HUES64 (cell line): ENCODE data around the gene RNF166.

ENCODE experiments used
- H3K27ac ChIP-seq: 2 replicates; pipeline ENCODE4 v1.7.0; 2013; ENCODE audit warnings: low read depth, low read length, inconsistent platforms
- H3K27me3 ChIP-seq: 2 replicates; pipeline ENCODE4 v1.6.1; 2013; ENCODE audit warnings: mild to moderate bottlenecking, low read length; ENCODE audit not compliant: insufficient read depth
- H3K36me3 ChIP-seq: 2 replicates; pipeline ENCODE4 v1.6.1; 2013; ENCODE audit warnings: mild to moderate bottlenecking, low read length; ENCODE audit not compliant: insufficient read depth
- H3K4me1 ChIP-seq: 2 replicates; pipeline ENCODE4 v1.6.1; 2013; ENCODE audit warnings: mild to moderate bottlenecking, low read length, moderate library complexity; ENCODE audit not compliant: insufficient read depth
- H3K4me3 ChIP-seq: 2 replicates; pipeline ENCODE4 v1.5.1; 2013; ENCODE audit warnings: mild to moderate bottlenecking, low read length, moderate library complexity
- H3K9ac ChIP-seq: 2 replicates; pipeline ENCODE4 v1.6.1; 2013; ENCODE audit warnings: mild to moderate bottlenecking, low read depth, low read length
- H3K9me3 ChIP-seq: 2 replicates; pipeline ENCODE4 v1.6.1; 2013; ENCODE audit warnings: low read depth, low read length; ENCODE audit not compliant: insufficient read depth
- WGBS: fragments of 150-250, 120-280 bp; methylation state at CpG from one replicate; pipeline ENCODE4 v1.1.7; 2013; ENCODE audit warnings: missing lambda C conversion rate; 5-methylcytosine and 5-hydroxymethylcytosine counted together

Gene RNF166

DNA sequence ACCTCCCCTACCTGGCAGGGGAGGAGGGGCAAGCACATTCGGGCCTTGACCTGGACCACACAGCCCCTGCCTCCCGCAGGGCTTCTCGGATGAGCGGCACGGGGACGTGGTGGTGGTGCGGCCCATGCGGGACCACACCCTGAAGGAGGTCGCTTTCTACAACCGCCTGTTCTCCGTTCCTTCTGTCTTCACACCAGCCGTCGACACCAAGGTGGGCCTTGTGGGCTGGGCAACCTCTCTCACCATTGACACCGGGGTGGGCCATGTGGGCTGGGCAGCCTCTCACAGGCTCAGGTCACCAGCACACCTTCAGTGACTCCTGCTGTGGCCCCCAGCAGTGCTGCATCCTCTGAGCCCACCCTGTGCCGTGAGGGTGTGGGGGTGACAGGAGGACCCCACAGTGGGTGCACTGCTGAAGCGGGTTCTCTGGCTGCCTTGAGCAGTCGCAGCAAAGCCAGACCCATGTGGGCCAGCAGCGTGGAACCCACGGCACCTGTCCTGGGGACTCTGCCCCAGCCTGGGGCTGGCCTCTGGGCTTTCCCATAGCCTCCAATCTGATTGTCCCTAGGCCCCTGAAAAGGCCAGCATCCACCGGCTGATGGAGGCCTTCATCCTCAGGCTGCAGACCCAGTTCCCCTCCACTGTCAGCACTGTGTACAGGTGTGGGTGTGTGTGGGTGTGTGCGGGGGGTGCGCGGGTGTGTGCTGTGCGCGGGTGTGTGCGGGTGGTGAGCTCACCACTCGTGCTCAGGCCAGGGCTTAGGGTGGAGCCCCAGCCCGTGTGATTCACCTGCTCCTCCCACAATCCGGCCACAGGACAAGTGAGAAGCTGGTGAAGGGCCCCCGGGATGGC lies 7.6 kb upstream of the RNF166 start:
- no peak overlapping the region for H3K9ac ChIP-seq
- H3K9me3 ChIP-seq: no peaks in the 10 kb centered on the region

GRCh38 chr16:88713054-88713453 lies 6.8 kb upstream of the RNF166 start:
- Histone ChIP-seq H3K27me3 (no peaks in the 10 kb centered on the region), H3K36me3 (peaks cover 37% of the 10 kb centered on the region), H3K4me1 (no peaks in the 10 kb centered on the region), H3K9ac (no peak overlapping the region), H3K27ac (no peak overlapping the region), H3K9me3 (no peaks in the 10 kb centered on the region), H3K4me3 (no peak overlapping the region)
- WGBS: 90% methylated on average over 9 of the region's 15 CpGs

More for the DNA sequence above, 7.6 kb upstream of the RNF166 start:
- Histone ChIP-seq H3K27me3 (no peaks in the 10 kb centered on the region), H3K4me3 (no peak overlapping the region), H3K36me3 (peaks cover 43% of the 10 kb centered on the region), H3K27ac (no peak overlapping the region), H3K4me1 (no peaks in the 10 kb centered on the region)
- WGBS: 91% methylated on average over 30 of the region's 30 CpGs

DNA sequence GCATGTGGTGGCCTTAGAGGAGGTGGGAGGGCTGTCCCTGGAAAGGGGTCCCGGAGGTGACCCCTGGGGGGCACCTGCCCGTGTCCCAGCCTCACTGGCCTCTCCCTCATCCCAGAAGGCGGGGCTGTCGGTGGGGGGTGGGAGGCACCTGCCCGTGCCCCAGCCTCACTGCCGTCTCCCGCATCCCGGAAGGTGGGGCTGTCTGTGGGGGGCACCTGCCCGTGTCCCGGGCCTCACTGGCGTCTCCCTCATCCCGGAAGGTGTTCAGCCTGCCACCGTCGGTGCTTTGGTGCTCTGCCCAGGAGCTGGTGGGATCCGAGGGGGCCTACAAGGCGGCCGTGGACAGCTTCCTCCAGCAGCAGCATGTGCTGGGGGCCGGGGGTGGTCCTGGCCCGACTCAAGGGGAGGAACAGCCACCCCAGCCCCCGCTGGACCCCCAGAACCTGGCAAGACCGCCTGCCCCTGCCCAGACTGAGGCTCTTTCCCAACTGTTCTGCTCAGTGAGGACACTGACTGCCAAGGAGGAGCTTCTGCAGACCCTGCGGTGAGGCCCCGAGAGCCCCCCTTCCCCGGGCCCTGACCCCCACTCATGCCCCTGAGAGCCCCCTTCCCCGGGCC lies 6.3 kb upstream of the RNF166 start:
- Histone ChIP-seq H3K4me3 (no peak overlapping the region), H3K9me3 (no peaks in the 10 kb centered on the region), H3K27ac (no peak overlapping the region), H3K36me3 (peaks cover 32% of the 10 kb centered on the region), H3K9ac (no peak overlapping the region), H3K27me3 (no peaks in the 10 kb centered on the region), H3K4me1 (no peaks in the 10 kb centered on the region)
- WGBS: 91% methylated on average over 24 of the region's 25 CpGs

DNA sequence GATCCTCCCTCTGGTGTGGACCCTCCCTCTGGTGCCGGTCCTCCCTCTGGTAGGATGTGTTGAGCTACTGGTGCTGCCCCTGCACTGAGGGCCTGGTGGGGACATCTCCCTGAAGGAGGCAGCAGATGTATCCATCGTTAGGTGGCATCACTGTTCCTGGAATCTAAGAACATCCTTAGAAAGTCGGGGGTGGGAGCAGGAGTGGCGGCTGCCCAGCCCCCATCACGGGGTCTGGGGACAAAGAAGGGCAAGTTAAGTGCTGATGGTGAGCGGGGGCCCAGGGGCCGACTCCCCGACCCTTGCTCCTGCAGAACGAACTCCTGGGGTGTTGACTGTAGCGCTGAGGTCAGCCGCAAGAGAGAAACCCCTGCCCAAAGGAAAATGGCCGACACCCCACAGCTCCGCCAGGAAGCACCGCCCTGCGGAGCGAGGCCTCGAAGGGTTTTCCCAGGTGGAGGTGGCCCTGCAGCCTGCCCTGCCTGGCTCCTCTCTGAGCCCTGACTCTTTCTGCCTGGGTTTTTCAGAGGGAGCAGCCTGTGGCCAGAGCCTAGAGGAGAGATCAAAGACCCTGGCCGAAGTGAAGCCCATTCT lies 5.6 kb upstream of the RNF166 start:
- Histone ChIP-seq H3K27ac (no peak overlapping the region), H3K36me3 (peaks cover 25% of the 10 kb centered on the region), H3K9ac (no peak overlapping the region), H3K4me3 (no peak overlapping the region), H3K9me3 (no peaks in the 10 kb centered on the region), H3K4me1 (no peaks in the 10 kb centered on the region; the same call in 1 of the 2 replicates), H3K27me3 (no peaks in the 10 kb centered on the region)
- 87% methylated on average over 17 of the region's 18 CpGs for WGBS

GRCh38 chr16:88710556-88710955 lies 4.3 kb upstream of the RNF166 start:
- WGBS: 86% methylated on average over 15 of the region's 16 CpGs
- H3K9ac ChIP-seq: no peak overlapping the region

DNA sequence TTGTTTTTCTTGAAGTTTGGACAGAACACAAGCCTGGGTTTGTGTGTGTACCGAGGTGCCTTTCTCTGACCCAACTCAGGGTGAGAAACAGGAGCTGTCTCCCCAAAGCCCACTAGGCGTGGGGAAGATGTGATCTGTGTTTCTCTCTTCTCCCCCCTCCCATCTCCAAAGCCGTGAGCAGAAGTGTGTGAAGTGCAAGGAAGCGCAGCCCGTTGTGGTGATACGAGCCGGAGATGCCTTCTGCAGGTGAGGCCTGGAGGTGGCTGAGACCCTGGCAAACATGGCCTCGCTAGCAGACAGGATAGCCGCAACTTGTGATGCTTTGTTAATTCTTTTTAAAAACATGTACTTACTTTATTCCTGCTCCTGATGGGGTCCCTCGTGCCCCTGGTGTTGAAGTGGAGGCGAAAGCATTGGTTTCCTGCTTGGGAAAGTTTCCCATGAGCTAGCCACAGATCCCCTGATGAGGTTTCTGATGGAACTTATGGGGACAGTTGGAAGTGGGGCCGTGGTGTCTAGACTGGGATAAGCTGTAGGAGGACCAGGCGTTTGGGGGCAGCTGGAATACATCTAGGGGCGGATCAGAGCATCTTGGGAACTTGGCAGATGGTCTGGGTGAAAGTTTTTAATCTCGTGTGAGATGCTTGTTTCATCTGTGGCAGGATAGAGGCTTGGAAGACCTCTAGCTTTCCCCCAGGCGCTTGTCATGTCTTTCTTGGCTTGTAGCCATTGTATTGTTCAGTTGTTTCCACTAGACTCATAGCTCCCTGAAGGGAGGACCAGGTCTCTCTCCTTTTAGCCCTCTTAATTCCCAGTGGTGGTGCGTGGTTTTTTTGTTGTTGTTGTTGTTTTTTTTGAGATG lies 988 bp upstream of the RNF166 start:
- Histone ChIP-seq H3K9ac (peak overlapping the region; percentile 78), H3K27ac (no peak overlapping the region), H3K4me3 (peak overlapping the region; percentile 90), H3K36me3 (no peaks in the 10 kb centered on the region), H3K9me3 (no peaks in the 10 kb centered on the region), H3K27me3 (no peaks in the 10 kb centered on the region), H3K4me1 (peaks cover 5% of the 10 kb centered on the region; the same call in 1 of the 2 replicates)
- WGBS: 56% methylated on average over 16 of the region's 17 CpGs

More at GRCh38 chr16:88710556-88710955, 4.3 kb upstream of the RNF166 start:
- Histone ChIP-seq H3K4me3 (no peak overlapping the region), H3K27ac (no peak overlapping the region), H3K36me3 (peaks cover 12% of the 10 kb centered on the region), H3K9me3 (no peaks in the 10 kb centered on the region), H3K27me3 (no peaks in the 10 kb centered on the region), H3K4me1 (peaks cover under 1% of the 10 kb centered on the region; the same call in 1 of the 2 replicates)

DNA sequence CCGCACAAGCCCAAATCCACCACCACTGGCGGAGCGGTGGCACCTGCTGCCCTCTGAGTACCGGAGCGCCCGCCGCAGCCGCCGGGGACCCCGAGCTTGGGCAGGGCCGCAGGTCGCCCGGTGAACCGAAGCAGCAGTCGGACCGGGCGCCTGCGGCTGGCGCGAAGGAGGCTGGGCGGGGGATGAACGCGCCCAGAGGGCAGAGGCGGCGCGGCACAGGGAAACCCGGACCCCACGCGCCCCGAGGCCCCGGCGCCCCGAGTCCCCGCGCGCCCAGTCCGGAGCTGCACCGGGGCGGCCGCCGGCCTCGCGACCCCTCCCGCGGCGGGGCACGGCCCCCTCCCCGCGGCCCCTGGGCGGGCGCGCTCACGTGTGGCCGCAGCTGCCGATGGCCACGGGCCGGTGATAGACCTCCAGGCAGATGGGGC lies 393 bp downstream of the RNF166 start:
- WGBS: 1% methylated on average over 57 of the region's 57 CpGs
- Histone ChIP-seq H3K36me3 (no peaks in the 10 kb centered on the region), H3K4me1 (peaks cover 5% of the 10 kb centered on the region; the same call in 1 of the 2 replicates)

DNA sequence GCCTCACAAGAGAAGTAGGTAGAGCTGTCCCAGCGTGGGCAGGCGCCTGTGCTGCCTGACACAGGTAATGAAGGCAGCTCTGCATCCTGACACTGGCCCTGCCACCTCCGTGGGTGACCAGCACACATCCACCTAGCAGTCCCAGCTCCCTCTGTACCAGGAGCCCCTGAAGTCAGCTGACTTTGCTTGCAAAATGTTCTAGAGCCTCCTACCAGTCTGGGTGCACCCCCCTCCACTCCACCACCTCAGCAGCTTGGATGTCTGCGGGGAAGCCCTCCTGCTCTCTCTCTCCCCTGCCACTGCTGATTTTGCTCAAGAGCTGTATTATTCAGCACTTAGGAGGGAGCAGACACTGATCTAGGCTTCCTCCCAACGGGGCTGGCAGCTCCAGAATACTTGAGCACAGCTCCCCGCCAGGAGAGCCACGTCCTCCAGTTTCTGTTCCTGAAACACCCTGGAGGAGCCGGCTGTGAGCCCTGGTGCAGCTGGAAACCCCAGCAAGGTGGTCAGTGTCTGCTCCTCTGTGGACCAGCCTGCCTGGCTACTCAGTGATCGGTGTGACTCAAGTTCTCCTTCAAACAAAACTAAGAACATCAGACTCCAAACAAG lies 1.0 kb downstream of the RNF166 start:
- H3K27ac ChIP-seq: no peak overlapping the region
- no peaks in the 10 kb centered on the region for H3K9me3 ChIP-seq
- H3K4me1 ChIP-seq: peaks cover 5% of the 10 kb centered on the region; the same call in 1 of the 2 replicates
- 54% methylated on average over 9 of the region's 9 CpGs for WGBS
- peak overlapping the region; percentile 78 for H3K9ac ChIP-seq
- no peaks in the 10 kb centered on the region for H3K27me3 ChIP-seq
- no peaks in the 10 kb centered on the region for H3K36me3 ChIP-seq
- peak overlapping the region; percentile 90 for H3K4me3 ChIP-seq

More for the DNA sequence above, 393 bp downstream of the RNF166 start:
- Histone ChIP-seq H3K9ac (peak overlapping the region; percentile 78), H3K27me3 (no peaks in the 10 kb centered on the region), H3K9me3 (no peaks in the 10 kb centered on the region), H3K4me3 (peak overlapping the region; percentile 90), H3K27ac (no peak overlapping the region; the same call in 1 of the 2 replicates)

GRCh38 chr16:88703486-88704309 lies 2.5 kb downstream of the RNF166 start:
- 89% methylated on average over 26 of the region's 26 CpGs for WGBS
- Histone ChIP-seq H3K9me3 (no peaks in the 10 kb centered on the region), H3K27ac (no peak overlapping the region), H3K9ac (no peak overlapping the region), H3K27me3 (no peaks in the 10 kb centered on the region), H3K4me1 (peaks cover 5% of the 10 kb centered on the region; the same call in 1 of the 2 replicates), H3K36me3 (peaks cover 4% of the 10 kb centered on the region; the same call in 1 of the 2 replicates), H3K4me3 (no peak overlapping the region)
